H1 (cell line): ENCODE measurements around the gene TMEM223. TPM values are rescaled to one million over a fixed set of nuclear protein-coding genes. Genes with fewer than 3 reads are reported as not detected.

ENCODE experiments used
- CHD7 ChIP-seq: fragments of 300-600 bp; sonication (generic); IDR thresholded peaks from 2 replicates; pipeline ENCODE4 v1.7.1; 2012; ENCODE audit warnings: low read length, moderate library complexity, mild to moderate bottlenecking, inconsistent platforms; ENCODE audit not compliant: insufficient replicate concordance
- polyA plus RNA-seq, 7 experiments: library from polyadenylated mRNA; depleted of rRNA in 3 of 7; stranded (reverse) in 5 of 7; unstranded in 2 of 7; fragments of >200 nt in 5 of 7; fragments of 200-250 nt in 2 of 7; gene quantifications; 1 replicate in 5 of 7; 2 replicates in 1 of 7; 4 replicates in 1 of 7; pipeline versions ENCODE4 v1.2.1 to v1.2.3, GENCODE V29; 2011 to 2013; ENCODE audit warnings: missing spikeins in 2 of 7, mixed read lengths in 2 of 7
- total RNA-seq: library from RNA; stranded (reverse); fragmentation: NEBNext Ultra II Directional; extraction: Animal tissue kit (Norgen Biotek cat#: 25700); gene quantifications from 2 replicates; pipeline ENCODE4 v1.2.1, GENCODE V29; 2021

The TMEM223 gene
- total and polyA plus RNA-seq, 2 of the 8 experiments (the other 6 are each of a cell fraction or from before 2014, with no cell fraction given): 22.9 to 64.1 TPM

GRCh38 chr11:62799486-62799885, 7.7 kb upstream of the TMEM223 start (continued):
- TF ChIP-seq CHD7: no peak
